ENCODE measurements around the gene HDAC1. TPM values are rescaled to one million over a fixed set of nuclear protein-coding genes. Genes with fewer than 3 reads are reported as not detected.

HDAC1 gene
- total and polyA plus RNA-seq, 10 of the 15 experiments (the other 5 are each of a cell fraction or from before 2014, with no cell fraction given): 147 to 331 (median 168) TPM

- H3K4me1 ChIP-seq (ENCODE audit: control insufficient read depth, insufficient read depth, low read length): peaks cover 10% of the 10 kb centered on the region
- TF ChIP-seq TAF1 (IDR thresholded peaks at IDR 0.05; ENCODE audit: borderline replicate concordance, low read depth, low read length) (no peak), CBX3 (IDR thresholded peaks at IDR 0.05; ENCODE audit: borderline replicate concordance, low read depth) (no peak), POLR2A (IDR thresholded peaks at IDR 0.05; ENCODE audit: low read depth, low read length) (no peak), MYC (IDR thresholded peaks at IDR 0.05; ENCODE audit: insufficient read depth, insufficient read length, insufficient replicate concordance, low read length, severe bottlenecking) (no peak), SP1 (IDR thresholded peaks at IDR 0.05; ENCODE audit: low read depth, low read length) (no peak), ETV6 (conservative IDR thresholded peaks at IDR 0.05 in 1 of 2, IDR thresholded peaks at IDR 0.05 in 1 of 2; ENCODE audit: borderline replicate concordance in 1 of 2, low read depth in 1 of 2) (no peak), ZBTB40 (IDR thresholded peaks at IDR 0.05; ENCODE audit: borderline replicate concordance) (no peak)
- H2AFZ ChIP-seq (ENCODE audit: control insufficient read depth, low read depth, low read length): no peak overlapping the region
- ChIA-PET CTCF (no interaction called here), POLR2A (no interaction called here), SMC1A (ENCODE audit: uncharacterized antibody, unreplicated experiment) (no interaction called here), RAD21 (ENCODE audit: unreplicated experiment) (interaction anchor here (1.2 kb wide), 1 partner anchor 20 kb away, joined by 3 read pairs; the partner anchor contains the start of gene BSDC1)
- no peak overlapping the region for H3K4me2 ChIP-seq (ENCODE audit: control insufficient read depth, insufficient read depth)
- in situ Hi-C loops (cut with MboI) (no loop called here), intact Hi-C loops (cut with micrococcal nuclease; ENCODE audit: unreplicated experiment) (loop anchor here (2.0 kb wide), 1 partner anchor 39 kb away; no protein-coding TSS in a partner anchor)
- peaks cover 14 to 15% of the 10 kb centered on the region in 2 experiments for H3K36me3 ChIP-seq (ENCODE audit: control insufficient read depth in 2 of 2, insufficient read depth in 2 of 2, low read length in 1 of 2)
- DNase-seq (ENCODE audit: low read depth, low spot score): no peak
- H3K9ac ChIP-seq (ENCODE audit: control insufficient read depth, insufficient read depth, low read length): no peak overlapping the region
- H3K4me3 ChIP-seq: no peak overlapping the region
- H3K9me3 ChIP-seq (replicated peaks; ENCODE audit: control insufficient read depth, insufficient read depth, low read length): no peaks in the 10 kb centered on the region
- no peak for FAIRE-seq
- no peak overlapping the region for H3K27ac ChIP-seq (ENCODE audit: control insufficient read depth, insufficient read depth)
- no peaks in the 10 kb centered on the region for H3K79me2 ChIP-seq (ENCODE audit: control insufficient read depth, insufficient read depth, low read length)
- TSS peak; percentile 30 for BruUV-seq (replicated peaks)
- no peaks in the 10 kb centered on the region for H3K27me3 ChIP-seq (replicated peaks in 1 of 2; ENCODE audit: control insufficient read depth in 2 of 2, insufficient read depth in 2 of 2, low read length in 1 of 2)
- no peak for ATAC-seq
- H4K20me1 ChIP-seq (ENCODE audit: control insufficient read depth, insufficient read depth): no peaks in the 10 kb centered on the region
- WGBS (ENCODE audit: insufficient coverage, insufficient replicate concordance, low lambda C conversion rate, missing lambda C conversion rate): 0% methylated on average over 1 of the region's 1 CpG
These were observed 82.2 kb downstream of the HDAC1 start for GRCh38 chr1:32373996-32374592.

All from GM12878 (cell line).